Thoracic aorta (tissue), 2 donors: ENCODE data around the gene SH3PXD2B. TPM values are rescaled to one million over a fixed set of nuclear protein-coding genes. Genes with fewer than 3 reads are reported as not detected.

Experiments
- ATAC-seq: fragments of 150-250 bp; one replicate; pipeline ENCODE4 v1.8.0; 2017; ENCODE audit warnings: low read depth; ENCODE audit not compliant: insufficient number of reproducible peaks, low FRiP score
- DNase-seq: peaks from one replicate; pipeline ENCODE4 v3.0.0-alpha.2; 2020; ENCODE audit warnings: low spot score
- H3K27ac ChIP-seq, 2 donors: fragments of 200-600 bp; sonication (generic); 1 replicate in 1 of 2; 2 replicates in 1 of 2; pipeline ENCODE4 v1.5.1; 2016; ENCODE audit warnings: mild to moderate bottlenecking in 2 of 2, moderate library complexity in 2 of 2
- H3K27me3 ChIP-seq: fragments of 200-600 bp; sonication (generic); replicated peaks from 2 replicates; pipeline ENCODE4 v1.6.0; 2016; ENCODE audit warnings: mild to moderate bottlenecking; ENCODE audit not compliant: insufficient read depth
- H3K36me3 ChIP-seq: fragments of 200-600 bp; sonication (generic); one replicate; pipeline ENCODE4 v1.5.1; 2016
- H3K4me1 ChIP-seq, 2 donors: fragments of 200-600 bp; sonication (generic); 1 replicate in 1 of 2; 2 replicates in 1 of 2; pipeline versions ENCODE4 v1.5.1 to v1.6.0; 2016; ENCODE audit warnings: low read depth in 2 of 2, mild to moderate bottlenecking in 1 of 2; ENCODE audit not compliant: control insufficient read depth in 1 of 2
- H3K4me3 ChIP-seq: fragments of 200-600 bp; sonication (generic); 2 replicates; pipeline ENCODE4 v1.5.1; 2016; ENCODE audit warnings: mild to moderate bottlenecking
- H3K9me3 ChIP-seq: fragments of 200-600 bp; sonication (generic); 2 replicates; pipeline ENCODE4 v1.5.1; 2016
- total RNA-seq, 2 donors: library from RNA; depleted of rRNA; stranded (reverse); fragments of >200 nt; gene quantifications; one replicate each; pipeline versions ENCODE4 v1.1.0 to v1.2.3, GENCODE V29; 2016
- TF ChIP-seq, protein P1 (sequence below): fragments of 200-600 bp; sonication (generic); IDR thresholded peaks from one replicate; pipeline ENCODE4 v1.5.1; 2019; ENCODE audit warnings: antibody characterized with exemption

SH3PXD2B gene
- total RNA-seq, 2 donors from 2014 or later, result 31.4 to 42.0 TPM

DNA sequence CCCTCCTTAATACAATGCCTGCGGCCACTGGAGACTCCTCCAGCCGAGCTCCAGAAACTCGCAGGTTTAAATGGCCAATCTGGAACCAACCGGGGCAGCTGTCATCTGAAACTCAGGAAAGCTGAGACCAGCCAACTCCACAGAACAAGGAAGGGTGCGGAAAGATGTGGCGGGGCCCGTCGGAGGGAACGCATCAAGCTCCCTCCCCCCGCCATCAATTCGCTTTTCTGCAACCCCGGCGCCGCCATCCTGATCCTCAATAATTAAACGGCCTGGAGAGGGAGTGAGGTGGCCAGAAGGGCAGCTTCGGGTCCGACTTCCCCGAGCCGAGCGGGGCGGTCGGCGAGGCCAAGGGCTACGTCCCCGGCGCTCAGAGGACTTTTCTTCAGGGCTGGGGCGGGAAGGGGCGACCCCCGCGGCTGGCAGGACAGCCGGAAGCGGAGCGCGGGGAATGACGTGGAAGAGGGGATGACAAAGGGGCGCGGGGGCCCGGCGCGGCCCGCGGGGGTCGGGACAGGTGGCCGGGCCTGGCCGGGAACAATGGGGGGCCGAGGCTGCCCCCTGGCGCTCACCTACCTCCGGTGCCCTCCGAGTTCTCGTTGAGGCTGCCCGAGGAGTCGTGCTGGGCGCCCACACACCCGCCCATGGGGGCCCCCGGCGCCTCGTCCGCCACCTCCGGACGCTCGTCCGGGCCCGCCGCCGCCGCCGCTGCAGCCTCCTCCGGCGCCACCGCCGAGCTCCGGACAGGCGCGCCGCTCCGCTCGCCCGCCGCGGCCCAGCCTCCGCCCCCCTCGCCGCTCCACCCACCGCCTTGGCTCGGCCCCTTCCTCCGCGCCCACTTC, 171.1 kb downstream of the SH3PXD2B start, which contains the start of gene UBTD2:
TSS of gene UBTD2 (minus strand) at position 745 of the 842 bp plus-strand sequence. CDS start at position 646, 99 bp downstream.
- peak; percentile 69 for ATAC-seq
- Histone ChIP-seq H3K27me3 (no peaks in the 10 kb centered on the region), H3K4me3 (peak within 1 kb of the TSS; percentile 98), H3K27ac (peak within 1 kb of the TSS; percentile 82 to 95), H3K36me3 (no peaks in the 10 kb centered on the region), H3K9me3 (no peaks in the 10 kb centered on the region), H3K4me1 (peaks cover 3 to 22% of the 10 kb centered on the region in 2 donors)
- TF ChIP-seq, protein P1, sequence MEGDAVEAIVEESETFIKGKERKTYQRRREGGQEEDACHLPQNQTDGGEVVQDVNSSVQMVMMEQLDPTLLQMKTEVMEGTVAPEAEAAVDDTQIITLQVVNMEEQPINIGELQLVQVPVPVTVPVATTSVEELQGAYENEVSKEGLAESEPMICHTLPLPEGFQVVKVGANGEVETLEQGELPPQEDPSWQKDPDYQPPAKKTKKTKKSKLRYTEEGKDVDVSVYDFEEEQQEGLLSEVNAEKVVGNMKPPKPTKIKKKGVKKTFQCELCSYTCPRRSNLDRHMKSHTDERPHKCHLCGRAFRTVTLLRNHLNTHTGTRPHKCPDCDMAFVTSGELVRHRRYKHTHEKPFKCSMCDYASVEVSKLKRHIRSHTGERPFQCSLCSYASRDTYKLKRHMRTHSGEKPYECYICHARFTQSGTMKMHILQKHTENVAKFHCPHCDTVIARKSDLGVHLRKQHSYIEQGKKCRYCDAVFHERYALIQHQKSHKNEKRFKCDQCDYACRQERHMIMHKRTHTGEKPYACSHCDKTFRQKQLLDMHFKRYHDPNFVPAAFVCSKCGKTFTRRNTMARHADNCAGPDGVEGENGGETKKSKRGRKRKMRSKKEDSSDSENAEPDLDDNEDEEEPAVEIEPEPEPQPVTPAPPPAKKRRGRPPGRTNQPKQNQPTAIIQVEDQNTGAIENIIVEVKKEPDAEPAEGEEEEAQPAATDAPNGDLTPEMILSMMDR, result peak; percentile 51
- DNase-seq, result peak; percentile 24

DNA sequence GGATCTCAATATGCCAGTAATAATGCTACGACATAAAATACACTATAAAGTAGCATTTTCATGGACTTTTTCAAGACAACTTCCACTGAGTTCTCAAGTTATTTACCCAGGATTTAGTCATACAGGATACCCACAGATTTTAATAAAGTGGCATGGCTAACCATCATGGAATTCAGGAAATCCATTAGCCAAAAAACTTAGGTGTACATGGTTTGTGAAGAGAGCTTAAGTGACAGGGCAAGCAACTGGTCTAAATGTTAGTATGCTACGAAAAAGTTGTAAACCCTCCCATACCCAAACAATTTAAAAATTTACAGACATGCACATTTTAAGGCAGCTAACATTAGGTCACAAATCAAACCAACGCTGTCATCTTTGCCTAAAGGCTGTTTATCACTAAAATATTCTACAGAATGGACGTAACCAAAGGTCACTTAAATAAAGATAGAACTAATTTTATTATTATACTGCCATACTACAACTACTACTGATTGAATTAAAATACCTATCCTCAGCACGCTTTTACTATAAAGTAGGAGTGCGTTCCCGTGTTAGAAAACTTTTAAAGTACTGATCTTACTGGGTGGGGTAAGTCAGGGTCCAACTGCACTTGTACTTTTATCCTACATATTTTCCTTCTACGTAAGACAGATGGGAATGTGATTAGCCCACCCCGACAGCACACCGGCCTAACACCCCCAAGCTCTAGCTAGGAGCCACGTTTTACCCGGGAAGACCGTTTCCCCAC, 171.9 kb downstream of the SH3PXD2B start:
- H3K27me3 ChIP-seq, result no peaks in the 10 kb centered on the region
- ATAC-seq (no peak), DNase-seq (no peak)
- H3K4me3 ChIP-seq, result peak overlapping the region; percentile 98
- TF ChIP-seq, protein P1, result no peak
- peaks cover 3 to 22% of the 10 kb centered on the region in 2 donors for H3K4me1 ChIP-seq
- no peaks in the 10 kb centered on the region for H3K9me3 ChIP-seq
- peak overlapping the region; percentile 82 to 95 for H3K27ac ChIP-seq
- H3K36me3 ChIP-seq, result no peaks in the 10 kb centered on the region

DNA sequence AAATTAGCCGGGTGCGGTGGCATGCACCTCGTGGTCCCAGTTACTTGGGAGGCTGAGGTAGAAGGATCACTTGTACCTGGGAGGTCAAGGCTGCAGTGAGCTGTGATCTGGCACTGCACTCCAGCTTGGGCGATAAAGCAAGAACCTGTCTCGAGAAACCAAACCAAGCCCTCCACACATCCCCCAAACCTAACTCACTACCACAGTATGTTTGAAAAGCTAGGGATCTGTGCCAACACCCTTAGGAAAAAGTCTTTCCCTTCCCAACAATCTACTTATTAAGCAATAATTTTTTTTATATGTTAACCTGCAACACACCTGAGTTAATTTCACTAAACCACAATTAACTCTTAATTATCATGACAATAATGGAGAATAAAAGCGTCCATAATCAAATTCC, 173.0 kb downstream of the SH3PXD2B start:
- Histone ChIP-seq H3K36me3 (no peaks in the 10 kb centered on the region), H3K4me1 (peaks cover 3 to 22% of the 10 kb centered on the region in 2 donors), H3K27me3 (no peaks in the 10 kb centered on the region), H3K27ac (no peak overlapping the region), H3K9me3 (no peaks in the 10 kb centered on the region), H3K4me3 (no peak overlapping the region)
- TF ChIP-seq, protein P1, result no peak
- ATAC-seq (no peak), DNase-seq (no peak)

DNA sequence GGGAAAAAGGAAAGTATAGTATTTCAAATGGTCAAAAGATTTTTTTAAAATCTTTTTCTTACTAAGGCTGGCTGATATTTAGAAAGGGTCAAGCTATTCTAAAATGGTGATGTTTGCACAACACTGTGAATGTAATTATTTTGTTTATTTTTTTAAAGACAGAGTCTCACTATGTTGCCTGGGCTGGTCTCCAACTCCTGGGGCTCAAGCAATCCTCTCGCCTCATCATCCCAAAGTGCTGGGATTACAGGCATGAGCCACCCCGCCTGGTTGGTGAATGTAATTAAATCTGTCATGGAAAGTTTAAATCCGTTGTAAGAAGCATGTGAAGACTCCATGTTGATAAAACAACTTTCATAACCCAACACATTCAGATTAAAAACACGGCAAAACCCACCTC, 173.4 kb downstream of the SH3PXD2B start:
- Histone ChIP-seq H3K36me3 (no peaks in the 10 kb centered on the region), H3K27me3 (no peaks in the 10 kb centered on the region), H3K4me3 (no peak overlapping the region), H3K4me1 (peaks cover 3 to 22% of the 10 kb centered on the region in 2 donors), H3K27ac (no peak overlapping the region), H3K9me3 (no peaks in the 10 kb centered on the region)
- TF ChIP-seq, protein P1, result no peak
- no peak for DNase-seq
- no peak for ATAC-seq

DNA sequence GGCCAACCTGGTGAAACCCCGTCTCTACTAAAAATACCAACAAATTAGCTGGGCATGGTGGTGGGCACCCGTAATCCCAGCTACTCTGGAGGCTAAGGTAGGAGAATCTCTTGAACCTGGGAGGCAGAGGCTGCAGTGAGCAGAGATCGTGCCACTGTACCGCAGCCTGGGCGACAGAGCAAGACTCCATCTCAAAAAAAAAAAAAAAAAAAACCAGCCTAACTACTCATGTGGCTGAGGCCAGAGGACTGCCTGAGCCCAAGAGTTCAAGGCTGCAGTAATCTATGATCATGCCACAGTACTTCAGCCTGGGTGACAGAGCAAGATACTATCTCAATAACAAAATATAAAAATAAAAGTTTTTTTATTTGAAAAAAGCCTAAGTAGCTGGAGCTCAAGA, 174.0 kb downstream of the SH3PXD2B start:
- Histone ChIP-seq H3K4me3 (no peak overlapping the region), H3K9me3 (no peaks in the 10 kb centered on the region), H3K27me3 (no peaks in the 10 kb centered on the region), H3K36me3 (no peaks in the 10 kb centered on the region), H3K27ac (no peak overlapping the region), H3K4me1 (peaks cover 3 to 22% of the 10 kb centered on the region in 2 donors)
- no peak for DNase-seq
- ATAC-seq, result no peak
- TF ChIP-seq, protein P1, result no peak
